ENCODE data around the gene CDT1.

The CDT1 gene

DNA sequence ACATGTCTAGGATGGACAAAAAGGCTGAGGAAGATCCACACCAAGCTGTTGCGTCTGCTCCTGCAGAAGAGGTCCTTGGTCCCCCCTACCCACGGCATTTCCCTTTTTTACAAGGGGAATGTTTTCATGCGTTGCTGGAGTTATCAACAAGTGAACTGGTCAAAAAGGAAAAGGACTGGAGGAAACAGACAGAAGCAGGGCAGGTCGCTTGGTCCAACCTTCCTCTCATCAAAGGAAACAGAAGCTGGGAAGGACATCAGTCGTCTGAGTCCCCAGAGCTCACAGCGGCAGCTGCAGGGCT is 44.7 kb upstream of the CDT1 start:
- H3K27me3 ChIP-seq (replicated peaks in 2 of 5; ENCODE audit: control insufficient read depth in 4 of 5, insufficient read depth in 5 of 5, low read length in 4 of 5), result no peaks in the 10 kb centered on the region
- H3K9me3 ChIP-seq (ENCODE audit: control extremely low read depth in 1 of 5, control insufficient read depth in 4 of 5, insufficient read depth in 2 of 5, low read depth in 1 of 5, low read length in 4 of 5), result no peaks in the 10 kb centered on the region
- DNase-seq, result no peak
- CTCF ChIA-PET, result interaction anchor here (0.8 to 7.2 kb wide), 5 partner anchors 11 to 22 kb away, joined by 3 to 53 read pairs (median 4); no protein-coding TSS in a partner anchor
- no peak overlapping the region for H3K4me3 ChIP-seq (ENCODE audit: control insufficient read depth in 1 of 7, extremely low read depth in 1 of 7, insufficient read depth in 4 of 7, low read depth in 2 of 7, low read length in 6 of 7)
- POLR2A ChIA-PET, result no interaction called here
- no peak overlapping the region for H3K27ac ChIP-seq (ENCODE audit: insufficient read depth in 1 of 2, low read depth in 1 of 2, low read length in 2 of 2, poor library complexity in 1 of 2, severe bottlenecking in 2 of 2)
- 92% methylated on average over 2 of the region's 6 CpGs for WGBS (ENCODE audit: insufficient coverage)
- H3K36me3 ChIP-seq (ENCODE audit: control insufficient read depth in 4 of 4, insufficient read depth in 4 of 4, low read length in 3 of 4), result peaks cover 4 to 50% (median 23%) of the 10 kb centered on the region in 4 experiments
- peaks cover 0 to 48% (median 19%) of the 10 kb centered on the region in 4 experiments for H3K4me1 ChIP-seq (ENCODE audit: control extremely low read depth in 1 of 4, control insufficient read depth in 4 of 4, insufficient read depth in 4 of 4, low read length in 3 of 4)

DNA sequence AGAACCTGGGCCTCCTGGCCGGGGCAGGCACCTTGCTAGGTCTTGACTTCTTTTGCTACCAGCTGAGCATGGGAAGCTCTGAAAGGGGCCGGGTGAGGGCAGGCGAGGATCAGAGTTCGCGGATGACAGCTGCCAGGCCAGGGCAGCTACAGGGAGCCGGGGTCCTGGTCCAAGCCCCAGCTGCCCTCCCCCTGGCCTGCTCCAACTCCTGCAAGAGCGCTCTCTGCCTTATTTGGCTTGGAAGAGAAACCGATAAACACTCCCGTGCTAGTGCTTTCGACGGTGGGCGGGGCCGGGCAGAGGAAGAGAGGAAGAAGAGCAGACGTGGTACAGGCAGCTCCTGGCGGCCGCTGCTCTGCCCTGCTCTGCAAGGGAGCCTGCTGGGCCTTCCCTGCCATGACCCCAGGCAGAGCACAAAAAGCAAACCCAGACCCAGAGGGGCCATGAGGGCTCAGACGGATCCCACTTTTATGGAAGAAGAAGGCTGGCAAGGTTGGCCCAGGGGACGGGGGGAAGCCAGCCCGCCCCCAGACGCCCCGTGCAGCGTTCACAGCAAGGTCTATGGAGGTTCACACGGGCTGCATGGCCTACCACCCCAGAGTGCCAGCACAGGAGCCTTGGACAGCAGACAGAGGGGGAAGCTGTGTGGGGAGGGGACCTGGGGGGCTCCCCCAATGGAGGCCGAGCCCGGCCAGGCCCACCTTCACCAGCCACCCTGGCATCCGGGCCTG is 44.2 kb upstream of the CDT1 start:
- Histone ChIP-seq H3K27ac (ENCODE audit: insufficient read depth in 1 of 2, low read depth in 1 of 2, low read length in 2 of 2, poor library complexity in 1 of 2, severe bottlenecking in 2 of 2) (no peak overlapping the region), H3K27me3 (replicated peaks in 2 of 5; ENCODE audit: control insufficient read depth in 4 of 5, insufficient read depth in 5 of 5, low read length in 4 of 5) (no peaks in the 10 kb centered on the region), H3K4me1 (ENCODE audit: control extremely low read depth in 1 of 4, control insufficient read depth in 4 of 4, insufficient read depth in 4 of 4, low read length in 3 of 4) (peaks cover 0 to 43% (median 18%) of the 10 kb centered on the region in 4 experiments), H3K36me3 (ENCODE audit: control insufficient read depth in 4 of 4, insufficient read depth in 4 of 4, low read length in 3 of 4) (peaks cover 4 to 54% (median 27%) of the 10 kb centered on the region in 4 experiments), H3K9me3 (ENCODE audit: control extremely low read depth in 1 of 5, control insufficient read depth in 4 of 5, insufficient read depth in 2 of 5, low read depth in 1 of 5, low read length in 4 of 5) (no peaks in the 10 kb centered on the region), H3K4me3 (ENCODE audit: control insufficient read depth in 1 of 7, extremely low read depth in 1 of 7, insufficient read depth in 4 of 7, low read depth in 2 of 7, low read length in 6 of 7) (no peak overlapping the region)
- 91% methylated on average over 22 of the region's 26 CpGs for WGBS (ENCODE audit: insufficient coverage)
- POLR2A ChIA-PET, result no interaction called here
- DNase-seq, result no peak
- CTCF ChIA-PET, result interaction anchor here (0.8 to 7.2 kb wide), 6 partner anchors 10 to 22 kb away, joined by 3 to 53 read pairs (median 4); no protein-coding TSS in a partner anchor

DNA sequence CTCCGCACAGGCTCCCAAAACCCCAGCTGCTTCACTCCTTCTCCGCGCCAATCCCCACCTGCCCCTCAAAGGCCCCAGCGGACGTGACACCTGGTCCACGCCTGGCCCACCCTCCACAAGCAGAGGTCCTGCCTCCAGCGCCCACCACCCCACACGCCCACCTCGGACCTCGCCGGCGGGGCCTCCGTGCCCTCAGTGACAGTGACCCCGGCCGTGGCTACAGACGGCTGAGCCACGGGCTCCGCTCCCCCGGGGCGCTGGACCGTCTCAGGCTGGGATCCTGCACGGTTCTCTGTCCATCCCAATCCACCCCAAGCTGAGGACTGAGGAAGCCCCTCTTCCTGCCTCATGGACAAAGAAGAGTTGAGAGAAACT is 43.6 kb upstream of the CDT1 start:
- no peaks in the 10 kb centered on the region for H3K9me3 ChIP-seq (ENCODE audit: control extremely low read depth in 1 of 5, control insufficient read depth in 4 of 5, insufficient read depth in 2 of 5, low read depth in 1 of 5, low read length in 4 of 5)
- H3K27ac ChIP-seq (ENCODE audit: insufficient read depth in 1 of 2, low read depth in 1 of 2, low read length in 2 of 2, poor library complexity in 1 of 2, severe bottlenecking in 2 of 2), result no peak overlapping the region
- peaks cover 4 to 59% (median 29%) of the 10 kb centered on the region in 4 experiments for H3K36me3 ChIP-seq (ENCODE audit: control insufficient read depth in 4 of 4, insufficient read depth in 4 of 4, low read length in 3 of 4)
- CTCF ChIA-PET, result interaction anchor here (0.9 to 7.2 kb wide), 7 partner anchors 10 to 98 kb away, joined by 3 to 53 read pairs (median 4); no protein-coding TSS in a partner anchor
- no peaks in the 10 kb centered on the region for H3K27me3 ChIP-seq (replicated peaks in 2 of 5; ENCODE audit: control insufficient read depth in 4 of 5, insufficient read depth in 5 of 5, low read length in 4 of 5)
- DNase-seq, result no peak
- POLR2A ChIA-PET, result no interaction called here
- no peak overlapping the region for H3K4me3 ChIP-seq (ENCODE audit: control insufficient read depth in 1 of 7, extremely low read depth in 1 of 7, insufficient read depth in 4 of 7, low read depth in 2 of 7, low read length in 6 of 7)
- 98% methylated on average over 21 of the region's 22 CpGs for WGBS (ENCODE audit: insufficient coverage)
- H3K4me1 ChIP-seq (ENCODE audit: control extremely low read depth in 1 of 4, control insufficient read depth in 4 of 4, insufficient read depth in 4 of 4, low read length in 3 of 4), result peaks cover 0 to 41% (median 18%) of the 10 kb centered on the region in 4 experiments

DNA sequence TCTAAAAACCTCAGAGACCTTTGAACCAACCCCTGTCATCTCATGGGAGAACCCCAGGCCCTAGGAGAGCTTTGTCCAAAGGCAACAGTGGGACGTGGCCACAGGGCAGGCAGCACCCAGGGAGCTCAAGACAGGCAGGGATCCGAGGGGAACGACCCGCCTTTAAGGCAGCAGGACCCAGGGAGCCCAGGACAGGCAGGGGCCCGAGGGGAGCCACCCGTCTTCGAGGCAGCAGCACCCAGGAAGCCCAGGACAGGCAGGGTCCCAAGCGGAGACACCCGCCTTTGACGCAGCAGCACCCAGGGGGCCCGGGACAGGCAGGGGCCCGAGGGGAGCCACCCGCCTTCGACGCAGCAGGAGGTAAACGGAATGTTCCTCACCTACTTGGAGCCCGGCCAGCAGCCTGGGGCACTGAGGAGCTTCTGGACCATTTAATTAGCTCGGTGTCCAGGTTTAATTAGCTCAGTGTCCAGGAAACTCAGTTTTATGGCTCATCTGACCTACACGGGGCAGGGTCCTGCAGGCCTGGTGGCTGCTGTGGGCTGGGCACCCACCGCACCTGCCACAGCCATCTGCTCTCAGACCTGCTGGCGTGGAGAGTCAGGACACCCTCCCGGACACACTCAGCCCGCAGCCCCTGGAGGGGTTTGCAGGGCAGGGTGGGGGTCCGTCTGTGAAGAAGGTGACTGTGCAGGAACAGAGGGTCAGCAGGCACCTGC is 43.0 kb upstream of the CDT1 start:
- Histone ChIP-seq H3K27me3 (replicated peaks in 2 of 5; ENCODE audit: control insufficient read depth in 4 of 5, insufficient read depth in 5 of 5, low read length in 4 of 5) (no peaks in the 10 kb centered on the region), H3K9me3 (ENCODE audit: control extremely low read depth in 1 of 5, control insufficient read depth in 4 of 5, insufficient read depth in 2 of 5, low read depth in 1 of 5, low read length in 4 of 5) (no peaks in the 10 kb centered on the region), H3K4me3 (ENCODE audit: control insufficient read depth in 1 of 7, extremely low read depth in 1 of 7, insufficient read depth in 4 of 7, low read depth in 2 of 7, low read length in 6 of 7) (no peak overlapping the region), H3K27ac (ENCODE audit: insufficient read depth in 1 of 2, low read depth in 1 of 2, low read length in 2 of 2, poor library complexity in 1 of 2, severe bottlenecking in 2 of 2) (no peak overlapping the region), H3K36me3 (ENCODE audit: control insufficient read depth in 4 of 4, insufficient read depth in 4 of 4, low read length in 3 of 4) (peaks cover 4 to 63% (median 29%) of the 10 kb centered on the region in 4 experiments), H3K4me1 (ENCODE audit: control extremely low read depth in 1 of 4, control insufficient read depth in 4 of 4, insufficient read depth in 4 of 4, low read length in 3 of 4) (peaks cover 0 to 41% (median 16%) of the 10 kb centered on the region in 4 experiments)
- ChIA-PET POLR2A (no interaction called here), CTCF (interaction anchor here (1.1 to 7.2 kb wide), 5 partner anchors 10 to 97 kb away, joined by 3 to 53 read pairs (median 4); no protein-coding TSS in a partner anchor)
- no peak for DNase-seq
- 95% methylated on average over 22 of the region's 24 CpGs for WGBS (ENCODE audit: insufficient coverage)

DNA sequence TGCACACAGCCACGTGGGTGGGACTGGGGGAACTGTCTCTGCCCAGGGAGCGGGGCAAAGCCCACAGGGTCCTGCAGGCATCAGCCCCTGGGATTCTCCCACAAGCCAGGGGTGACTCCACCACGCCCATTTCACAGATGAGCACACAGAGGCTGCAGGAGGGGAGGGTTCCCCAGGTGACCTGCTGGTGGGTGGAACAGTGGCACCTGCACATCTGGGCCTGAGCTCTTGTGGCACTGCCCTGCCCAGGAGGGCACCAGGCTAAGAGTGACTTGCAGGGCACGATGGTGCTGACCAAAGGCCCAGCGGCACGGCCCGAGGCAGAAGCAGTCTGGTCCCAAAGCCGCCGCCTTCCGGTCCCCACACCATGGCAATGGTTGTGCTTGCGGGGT is 42.5 kb upstream of the CDT1 start:
- 98% methylated on average over 8 of the region's 11 CpGs for WGBS (ENCODE audit: insufficient coverage)

DNA sequence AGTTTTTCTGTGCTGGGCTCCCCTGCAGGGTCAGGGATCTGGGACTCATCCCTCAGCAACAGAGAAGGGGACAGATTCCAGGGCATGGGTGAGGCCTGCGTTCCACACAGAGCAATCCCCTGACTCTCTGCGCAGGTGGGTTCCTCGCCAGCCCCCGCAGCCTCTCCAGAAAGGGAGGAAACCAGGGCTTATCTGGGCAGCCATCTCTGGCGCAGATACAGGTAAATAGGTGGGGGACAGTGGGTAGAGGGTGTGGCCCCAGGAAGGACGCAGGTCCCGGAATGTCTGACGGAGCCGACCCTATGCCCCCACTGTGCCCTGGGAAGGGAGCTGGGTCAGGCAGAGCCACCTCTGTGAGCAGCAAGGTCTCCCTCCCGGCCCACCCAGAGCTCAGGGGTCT is 41.8 kb upstream of the CDT1 start:
- no peaks in the 10 kb centered on the region for H3K9me3 ChIP-seq (ENCODE audit: control extremely low read depth in 1 of 5, control insufficient read depth in 4 of 5, insufficient read depth in 2 of 5, low read depth in 1 of 5, low read length in 4 of 5)
- peaks cover 4 to 70% (median 32%) of the 10 kb centered on the region in 4 experiments for H3K36me3 ChIP-seq (ENCODE audit: control insufficient read depth in 4 of 4, insufficient read depth in 4 of 4, low read length in 3 of 4)
- CTCF ChIA-PET, result interaction anchor here (1.1 to 1.7 kb wide), 3 partner anchors 15 to 49 kb away, joined by 3 to 9 read pairs (median 3); no protein-coding TSS in a partner anchor
- WGBS (ENCODE audit: insufficient coverage), result 93% methylated on average over 6 of the region's 10 CpGs
- H3K27me3 ChIP-seq (replicated peaks in 2 of 5; ENCODE audit: control insufficient read depth in 4 of 5, insufficient read depth in 5 of 5, low read length in 4 of 5), result no peaks in the 10 kb centered on the region
- POLR2A ChIA-PET, result no interaction called here
- no peak for DNase-seq
- H3K27ac ChIP-seq (ENCODE audit: insufficient read depth in 1 of 2, low read depth in 1 of 2, low read length in 2 of 2, poor library complexity in 1 of 2, severe bottlenecking in 2 of 2), result no peak overlapping the region
- H3K4me3 ChIP-seq (ENCODE audit: control insufficient read depth in 1 of 7, extremely low read depth in 1 of 7, insufficient read depth in 4 of 7, low read depth in 2 of 7, low read length in 6 of 7), result no peak overlapping the region
- H3K4me1 ChIP-seq (ENCODE audit: control extremely low read depth in 1 of 4, control insufficient read depth in 4 of 4, insufficient read depth in 4 of 4, low read length in 3 of 4), result peaks cover 0 to 41% (median 14%) of the 10 kb centered on the region in 4 experiments

More for the DNA sequence above, 42.5 kb upstream of the CDT1 start:
- Histone ChIP-seq H3K4me1 (ENCODE audit: control extremely low read depth in 1 of 4, control insufficient read depth in 4 of 4, insufficient read depth in 4 of 4, low read length in 3 of 4) (peaks cover 0 to 39% (median 14%) of the 10 kb centered on the region in 4 experiments), H3K36me3 (ENCODE audit: control insufficient read depth in 4 of 4, insufficient read depth in 4 of 4, low read length in 3 of 4) (peaks cover 4 to 67% (median 31%) of the 10 kb centered on the region in 4 experiments), H3K27me3 (replicated peaks in 2 of 5; ENCODE audit: control insufficient read depth in 4 of 5, insufficient read depth in 5 of 5, low read length in 4 of 5) (no peaks in the 10 kb centered on the region), H3K9me3 (ENCODE audit: control extremely low read depth in 1 of 5, control insufficient read depth in 4 of 5, insufficient read depth in 2 of 5, low read depth in 1 of 5, low read length in 4 of 5) (no peaks in the 10 kb centered on the region), H3K4me3 (ENCODE audit: control insufficient read depth in 1 of 7, extremely low read depth in 1 of 7, insufficient read depth in 4 of 7, low read depth in 2 of 7, low read length in 6 of 7) (no peak overlapping the region), H3K27ac (ENCODE audit: insufficient read depth in 1 of 2, low read depth in 1 of 2, low read length in 2 of 2, poor library complexity in 1 of 2, severe bottlenecking in 2 of 2) (no peak overlapping the region)
- no peak for DNase-seq
- ChIA-PET POLR2A (no interaction called here), CTCF (interaction anchor here (1.1 to 4.8 kb wide), 4 partner anchors 10 to 97 kb away, joined by 3 to 21 read pairs (median 4); no protein-coding TSS in a partner anchor)

All from common myeloid progenitor, CD34-positive (primary cell).